Measurements from ENCODE around the gene ADIG.

ADIG gene

DNA sequence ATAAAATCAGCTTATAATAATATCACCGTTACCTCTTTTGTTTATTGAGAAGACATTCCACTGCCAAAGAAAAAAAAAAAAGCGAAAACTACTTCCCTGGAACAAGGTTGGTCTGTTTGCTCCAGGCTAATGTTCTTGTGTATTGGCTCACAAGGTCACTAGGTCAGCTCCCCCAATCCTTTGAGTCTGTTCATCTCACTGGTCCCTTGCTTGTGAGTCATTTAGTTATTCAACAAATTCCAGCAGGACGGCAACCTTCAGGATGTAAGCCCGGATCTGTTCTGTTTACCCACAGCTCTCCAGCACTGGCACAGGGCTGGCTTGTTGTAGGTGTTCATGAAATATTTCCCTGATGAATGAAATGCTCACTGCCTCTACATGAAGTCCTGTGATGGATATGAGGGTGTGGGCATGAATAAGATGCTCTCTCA, 23.9 kb downstream of the ADIG start:
- no peak for DNase-seq

GRCh38 chr20:38607351-38607750, 26.4 kb downstream of the ADIG start:
- no peak for DNase-seq

- no peak for DNase-seq
Measured at GRCh38 chr20:38608188-38608587, 27.2 kb downstream of the ADIG start.

GRCh38 chr20:38609815-38610214, 28.8 kb downstream of the ADIG start:
- no peak for DNase-seq

- no peak for DNase-seq
Measured at GRCh38 chr20:38610521-38610920, 29.5 kb downstream of the ADIG start.

DNA sequence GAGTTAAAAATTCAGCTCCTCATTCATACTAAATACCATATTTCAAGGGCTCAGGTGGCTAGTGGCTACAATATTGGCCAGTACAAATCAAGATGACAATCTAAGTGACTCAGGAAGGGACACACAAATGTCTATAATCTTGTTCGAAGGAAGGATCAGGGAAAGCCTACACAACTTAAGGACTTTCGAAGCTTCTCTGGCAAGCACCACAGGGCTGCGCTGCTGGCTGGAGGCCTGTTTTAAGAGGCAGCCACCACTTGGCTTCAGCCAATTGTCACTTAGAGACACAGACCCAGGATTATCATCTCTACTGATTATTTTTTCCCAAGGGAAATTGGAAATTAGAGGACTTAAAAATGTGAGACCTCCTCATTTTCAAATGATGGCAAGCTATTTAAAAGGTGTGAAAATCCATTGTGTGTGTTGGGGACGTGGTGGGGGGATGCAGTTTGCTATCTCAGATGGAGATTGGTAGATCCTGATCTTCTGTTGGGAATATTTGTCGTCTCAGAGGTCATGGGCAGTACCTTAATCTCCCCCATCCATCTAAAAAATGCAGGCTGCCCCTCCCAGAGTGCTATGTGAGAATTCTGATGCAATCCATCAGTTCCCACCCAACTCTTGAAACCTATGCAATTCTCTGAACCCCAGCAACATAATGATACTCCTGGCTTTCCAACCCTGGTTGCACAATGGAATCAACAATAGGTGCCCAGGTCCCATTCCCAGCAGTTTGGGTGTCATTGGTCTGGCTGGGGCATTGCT, 31.9 kb downstream of the ADIG start:
- no peak for DNase-seq

DNA sequence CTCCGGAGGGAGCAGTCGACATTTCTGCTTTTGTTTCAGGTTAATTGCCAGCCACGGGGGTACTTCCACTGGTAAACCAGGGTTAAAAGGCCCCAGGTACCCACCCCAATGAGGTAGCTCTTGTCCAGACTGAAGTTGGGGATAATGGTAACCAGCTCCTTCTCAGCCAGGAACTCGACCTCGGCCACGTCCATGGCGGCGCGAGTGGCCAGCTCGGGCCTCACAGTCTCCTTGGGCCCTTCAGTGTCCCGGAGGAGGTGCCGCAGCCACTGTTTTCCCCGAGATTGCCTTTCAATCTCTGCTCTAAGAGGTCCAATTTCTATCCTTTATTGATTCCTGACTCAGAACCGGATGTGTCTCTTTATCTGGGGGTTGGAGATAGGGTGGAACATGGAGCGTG, 34.3 kb downstream of the ADIG start:
- no peak for DNase-seq

DNA sequence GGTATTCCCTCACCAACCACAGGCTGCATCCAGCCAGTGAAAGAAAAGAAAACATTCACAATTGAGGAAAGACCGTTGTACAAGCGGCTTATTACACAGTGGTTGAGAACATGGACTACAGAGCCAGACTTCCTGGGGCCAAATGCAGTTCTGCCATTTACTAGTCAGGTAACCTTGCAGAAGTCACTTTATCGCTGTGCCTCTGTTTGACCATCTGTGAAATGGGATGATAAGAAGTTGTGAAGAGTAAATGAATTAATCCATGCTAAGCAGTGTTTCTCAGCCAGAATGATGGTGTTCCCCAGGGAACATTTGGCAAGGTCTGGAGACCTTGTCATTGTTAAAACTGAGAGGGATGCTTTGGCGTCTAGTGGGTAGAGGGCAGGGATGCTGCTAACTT, 35.5 kb downstream of the ADIG start:
- no peak for DNase-seq

DNA sequence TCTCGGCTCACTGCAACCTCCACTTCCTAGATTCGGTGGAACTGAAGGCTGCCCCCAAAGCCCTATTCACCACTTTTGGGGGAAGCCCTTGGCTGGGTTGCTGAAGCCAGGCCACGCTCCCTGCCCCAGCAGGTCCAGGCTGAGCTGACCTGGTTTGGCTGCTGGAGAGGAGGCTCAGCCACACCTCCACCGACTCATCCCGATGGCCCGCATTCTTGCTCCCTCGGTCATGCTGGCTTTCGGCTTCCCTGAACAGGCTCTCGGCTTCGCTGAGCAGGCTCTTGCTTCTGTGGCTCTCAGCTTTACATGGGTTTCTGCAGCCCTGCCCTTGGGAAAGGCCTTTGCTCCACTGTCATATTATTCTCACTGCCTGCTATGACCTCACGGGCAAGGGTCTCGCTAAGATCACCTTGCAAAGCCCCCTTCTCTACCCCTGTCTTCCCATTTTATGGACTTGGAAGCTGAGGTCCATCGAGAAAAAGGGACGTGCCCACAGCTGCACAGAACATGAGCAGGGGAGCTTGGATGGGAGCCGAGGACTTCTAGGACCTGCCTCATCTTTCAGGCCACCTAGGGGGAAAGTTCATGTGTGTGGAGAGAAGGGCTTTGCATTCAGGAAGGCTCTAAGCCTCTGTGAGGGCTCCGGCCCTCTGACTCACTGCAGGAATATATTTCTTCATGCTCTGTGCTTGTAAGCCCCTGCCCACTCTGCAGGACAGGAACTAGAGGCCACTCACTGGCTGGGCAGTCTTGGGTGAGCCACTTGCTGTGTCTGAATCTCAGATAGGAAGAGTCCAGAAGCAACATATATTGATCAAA, 36.2 kb downstream of the ADIG start:
- DNase-seq, result no peak

DNA sequence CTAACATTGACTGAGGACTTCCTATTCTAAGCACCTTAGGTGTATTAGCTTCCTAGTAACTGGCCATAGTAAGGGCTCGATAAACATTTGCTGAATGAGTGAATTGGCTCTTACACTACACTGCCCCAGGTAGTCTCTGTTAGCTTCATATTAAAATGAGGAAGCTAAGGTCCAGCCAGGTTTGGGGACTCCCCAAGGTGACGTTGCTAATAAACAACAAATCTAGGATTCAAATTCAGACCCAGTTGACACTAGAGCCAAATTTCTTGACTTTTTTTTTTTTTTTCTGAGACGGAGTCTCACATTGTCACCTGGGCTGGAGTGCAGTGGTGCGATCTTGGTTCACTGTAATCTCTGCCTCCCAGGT, 36.8 kb downstream of the ADIG start:
- DNase-seq, result no peak

- DNase-seq, result peak in 1 of 2 experiments; percentile 21
Measured at GRCh38 chr20:38620441-38620840, 39.4 kb downstream of the ADIG start.

GRCh38 chr20:38623061-38623460, 42.1 kb downstream of the ADIG start:
- DNase-seq, result no peak

GRCh38 chr20:38624084-38624483, 43.1 kb downstream of the ADIG start:
- no peak for DNase-seq

DNA sequence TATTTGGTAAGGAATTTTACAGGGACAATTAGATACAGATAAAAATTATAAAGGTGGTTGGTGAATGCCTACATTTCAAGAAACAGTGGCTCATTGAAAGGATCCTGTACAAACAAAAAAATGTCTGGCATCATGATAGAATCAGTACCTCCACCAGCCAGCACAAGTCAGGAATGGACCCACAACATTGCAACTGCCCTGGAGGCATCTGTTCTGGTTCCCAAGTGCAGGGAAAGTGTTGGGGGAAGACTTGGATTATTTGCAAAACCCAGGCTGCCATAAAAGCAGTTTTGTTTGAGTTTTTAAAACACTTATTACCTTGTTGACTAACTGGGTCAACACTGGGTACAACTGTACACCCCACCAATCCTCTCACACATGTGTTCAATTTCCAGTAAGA, 44.9 kb downstream of the ADIG start:
- no peak for DNase-seq

GRCh38 chr20:38626921-38627659, 46.1 kb downstream of the ADIG start:
- no peak for DNase-seq

GRCh38 chr20:38628580-38629470, 47.8 kb downstream of the ADIG start:
- no peak for DNase-seq

- DNase-seq, result no peak
Measured at GRCh38 chr20:38629979-38630378, 49.0 kb downstream of the ADIG start.

DNA sequence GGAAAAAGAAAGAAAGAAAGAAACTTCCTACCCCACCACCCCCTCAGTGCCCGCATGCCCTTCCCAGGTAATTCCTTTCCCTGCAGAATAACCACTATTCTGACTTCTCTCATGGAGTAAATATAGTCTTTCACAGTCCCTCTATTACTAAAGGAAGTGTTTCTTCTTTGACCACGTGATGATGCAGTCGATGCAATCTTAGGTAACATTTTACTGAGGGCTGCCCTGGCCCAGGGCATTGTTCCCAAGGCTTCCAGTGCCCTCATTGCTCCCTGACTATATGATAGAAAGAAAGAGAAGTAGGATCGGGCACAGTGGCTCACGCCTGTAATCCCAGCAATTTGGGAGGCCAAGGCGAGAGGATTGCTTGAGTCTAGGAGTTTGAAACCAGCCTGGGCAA, 49.7 kb downstream of the ADIG start:
- DNase-seq, result no peak

DNA sequence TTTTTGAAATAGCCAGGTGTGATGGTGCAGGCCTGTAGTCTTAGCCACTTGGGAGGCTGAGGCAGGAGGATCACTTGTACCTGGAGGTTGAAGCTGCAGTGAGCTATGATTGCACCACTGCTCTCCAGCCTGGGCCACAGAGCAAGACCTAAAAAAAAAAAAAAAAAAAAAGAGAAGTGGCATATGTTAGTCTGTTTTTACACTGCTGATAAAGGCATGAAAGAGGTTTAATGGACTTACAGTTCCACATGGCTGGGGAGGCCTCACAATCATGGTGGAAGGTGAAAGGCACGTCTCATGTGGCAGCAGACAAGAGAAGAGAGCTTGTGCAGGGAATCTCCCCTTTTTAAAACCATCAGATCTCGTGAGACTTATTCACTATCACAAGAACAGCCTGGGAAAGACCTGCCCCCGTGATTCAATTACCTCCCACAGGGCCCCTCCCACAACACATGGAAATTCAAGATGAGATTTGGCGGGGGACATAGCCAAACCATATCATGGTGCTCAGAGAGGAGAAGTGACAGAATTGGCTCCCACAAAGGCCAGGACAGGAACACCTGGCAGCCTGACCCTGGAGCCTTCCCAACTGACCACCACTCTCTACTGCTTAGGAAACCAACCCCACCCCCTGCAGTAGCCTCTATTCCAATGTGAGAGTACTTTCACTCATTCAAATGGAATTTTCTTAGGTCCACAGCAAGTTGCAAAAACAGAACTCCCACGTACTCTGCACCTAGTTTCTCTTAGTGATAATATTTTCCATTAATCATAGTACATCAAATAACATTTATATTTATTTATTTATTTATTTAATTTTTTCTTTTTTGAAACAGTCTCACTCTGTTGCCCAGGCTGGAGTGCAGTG, 50.4 kb downstream of the ADIG start:
- DNase-seq, result no peak

DNA sequence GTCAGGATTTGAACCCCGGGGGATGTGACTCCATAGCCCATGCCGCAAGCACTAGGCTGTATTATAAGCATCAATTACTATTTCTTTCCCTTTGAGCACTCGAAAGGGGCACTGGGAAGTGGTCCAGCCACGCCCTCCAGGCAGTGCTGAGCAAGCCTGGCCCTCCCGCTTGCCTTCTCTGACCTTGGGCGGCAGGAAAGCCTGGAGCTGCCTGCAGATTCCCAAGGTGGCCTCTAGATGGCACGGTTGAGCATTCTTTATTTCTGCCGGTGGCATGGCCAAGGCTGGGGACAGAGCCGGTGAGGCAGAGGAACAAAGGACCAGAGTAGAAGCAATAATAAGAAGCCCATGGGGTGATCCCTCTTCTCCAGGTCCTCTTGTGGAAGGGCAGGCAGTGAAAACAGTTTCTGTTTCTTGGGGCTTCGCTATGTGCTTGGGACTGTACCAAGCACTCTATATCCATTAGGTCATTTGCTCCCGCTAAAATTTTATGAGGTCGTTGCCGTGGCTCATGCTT, 52.6 kb downstream of the ADIG start:
- DNase-seq, result peak; percentile 50 to 77

DNA sequence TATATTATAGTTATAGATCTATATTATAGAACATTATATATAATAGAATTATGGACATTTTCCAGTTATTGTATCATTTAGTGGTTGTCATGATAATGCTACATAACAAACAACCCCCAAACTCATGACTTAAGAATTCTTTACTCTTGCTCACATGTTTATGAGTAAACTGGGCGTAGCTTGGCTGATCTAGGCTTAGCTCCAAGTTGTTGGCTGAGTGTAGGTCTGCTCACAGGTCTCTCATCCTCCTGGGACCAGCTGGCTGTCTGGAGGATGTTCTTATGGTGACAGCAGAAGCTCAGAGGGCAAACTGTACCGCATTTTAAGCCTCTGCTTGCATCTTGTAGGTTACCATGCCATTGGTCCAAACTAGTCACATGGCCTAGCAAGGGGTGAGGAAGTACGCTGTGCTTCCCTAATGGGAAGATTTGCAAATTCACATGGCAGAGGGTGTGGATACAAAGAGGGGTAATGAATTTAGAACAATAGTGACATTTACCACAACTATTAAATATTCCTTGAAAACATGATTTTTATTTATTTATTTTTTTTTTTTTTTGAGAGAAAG, 54.8 kb downstream of the ADIG start:
- DNase-seq, result peak in 1 of 2 experiments; percentile 19

Measured in NCI-H446 (cell line).